MM.1S (cell line): ENCODE results near the gene FAM50B.
"Not testable (repeated sequence)": the region's sequence is repeated elsewhere in the genome, so short reads cannot be mapped to it uniquely, and the experiment has no call there.

Experiments used
- DNase-seq: peaks from one replicate; pipeline ENCODE4 v3.0.0-alpha.2; 2015
- H2AFZ ChIP-seq: fragments of 300-600 bp; sonication (generic); 2 replicates; pipeline ENCODE4 v1.6.0; 2016; ENCODE audit warnings: antibody characterized with exemption, low read length
- H3F3A ChIP-seq: fragments of 300-600 bp; sonication (generic); 2 replicates; pipeline ENCODE4 v1.6.1; 2016; ENCODE audit warnings: mild to moderate bottlenecking, antibody characterized with exemption, low read length, moderate library complexity, mixed read lengths; ENCODE audit not compliant: insufficient read depth
- H3K27ac ChIP-seq: fragments of 300-600 bp; sonication (generic); 2 replicates; pipeline ENCODE4 v1.5.1; 2016; ENCODE audit warnings: mild to moderate bottlenecking, low read length
- H3K27me3 ChIP-seq: fragments of 300-600 bp; sonication (generic); replicated peaks from 2 replicates; pipeline ENCODE4 v1.6.0; 2016; ENCODE audit warnings: low read length; ENCODE audit not compliant: insufficient read depth
- H3K36me3 ChIP-seq: fragments of 300-600 bp; sonication (generic); replicated peaks from 2 replicates; pipeline ENCODE4 v1.6.1; 2016; ENCODE audit warnings: mild to moderate bottlenecking, low read length, mixed read lengths; ENCODE audit not compliant: insufficient read depth
- H3K4me1 ChIP-seq: fragments of 300-600 bp; sonication (generic); 2 replicates; pipeline ENCODE4 v1.6.1; 2016; ENCODE audit warnings: low read length, mixed read lengths
- H3K4me2 ChIP-seq: fragments of 300-600 bp; sonication (generic); 2 replicates; pipeline ENCODE4 v1.6.0; 2016; ENCODE audit warnings: low read depth, low read length
- H3K4me3 ChIP-seq: fragments of 300-600 bp; sonication (generic); 2 replicates; pipeline ENCODE4 v1.5.1; 2016; ENCODE audit warnings: low read length, mixed read lengths
- H3K79me2 ChIP-seq: fragments of 300-600 bp; sonication (generic); 2 replicates; pipeline ENCODE4 v1.6.1; 2016; ENCODE audit warnings: mixed run types, low read length, mixed read lengths
- H3K9ac ChIP-seq: fragments of 300-600 bp; sonication (generic); 2 replicates; pipeline ENCODE4 v1.6.1; 2016; ENCODE audit warnings: low read length, mixed read lengths
- H3K9me2 ChIP-seq: fragments of 300-600 bp; sonication (generic); replicated peaks from 2 replicates; pipeline ENCODE4 v1.6.1; 2016; ENCODE audit warnings: mild to moderate bottlenecking, low read length, mixed read lengths; ENCODE audit not compliant: insufficient read depth
- H3K9me3 ChIP-seq: fragments of 300-600 bp; sonication (generic); replicated peaks from 2 replicates; pipeline ENCODE4 v1.6.1; 2016; ENCODE audit warnings: mild to moderate bottlenecking, low read length, mixed read lengths; ENCODE audit not compliant: insufficient read depth
- H4K20me1 ChIP-seq: fragments of 300-600 bp; sonication (generic); 2 replicates; pipeline ENCODE4 v1.6.1; 2016; ENCODE audit warnings: mild to moderate bottlenecking, low read length, moderate library complexity, mixed read lengths; ENCODE audit not compliant: insufficient read depth
- CTCF ChIP-seq: fragments of 300-600 bp; sonication (generic); IDR thresholded peaks from 2 replicates; pipeline ENCODE4 v1.5.1; 2016; ENCODE audit warnings: antibody characterized with exemption, low read length, mixed read lengths
- EZH2 ChIP-seq: fragments of 300-600 bp; sonication (generic); optimal IDR thresholded peaks from 2 replicates; pipeline ENCODE3; 2017; ENCODE audit warnings: low read depth, mild to moderate bottlenecking, antibody characterized with exemption, low read length, mixed read lengths
- EZH2phosphoT487 ChIP-seq: fragments of 300-600 bp; sonication (generic); IDR thresholded peaks from 2 replicates; pipeline ENCODE4 v1.6.1; 2018; ENCODE audit warnings: antibody characterized with exemption, low read length

The FAM50B gene

GRCh38 chr6:3859878-3860552 lies 10.8 kb downstream of the FAM50B start:
- no peak for TF ChIP-seq CTCF
- TF ChIP-seq EZH2, result no peak
- TF ChIP-seq EZH2phosphoT487, result no peak

GRCh38 chr6:3861424-3861823 lies 12.3 kb downstream of the FAM50B start:
- H3K4me3 ChIP-seq, result no peak overlapping the region
- H3K9ac ChIP-seq, result no peak overlapping the region
- H2AFZ ChIP-seq, result no peak overlapping the region
- H3F3A ChIP-seq, result no peaks in the 10 kb centered on the region
- no peaks in the 10 kb centered on the region for H3K27me3 ChIP-seq
- H3K4me2 ChIP-seq, result no peak overlapping the region
- H3K36me3 ChIP-seq, result no peaks in the 10 kb centered on the region
- no peaks in the 10 kb centered on the region for H3K9me2 ChIP-seq
- no peaks in the 10 kb centered on the region for H4K20me1 ChIP-seq
- H3K27ac ChIP-seq, result no peak overlapping the region
- no peaks in the 10 kb centered on the region for H3K9me3 ChIP-seq
- no peak for DNase-seq
- H3K4me1 ChIP-seq, result no peaks in the 10 kb centered on the region
- TF ChIP-seq EZH2phosphoT487, result no peak
- no peaks in the 10 kb centered on the region for H3K79me2 ChIP-seq

More at GRCh38 chr6:3859878-3860552, 10.8 kb downstream of the FAM50B start:
- no peaks in the 10 kb centered on the region for H3K27me3 ChIP-seq
- no peaks in the 10 kb centered on the region for H3K4me1 ChIP-seq
- no peaks in the 10 kb centered on the region for H3K9me2 ChIP-seq
- H2AFZ ChIP-seq, result no peak overlapping the region
- DNase-seq, result no peak
- no peaks in the 10 kb centered on the region for H3K36me3 ChIP-seq
- H3K9me3 ChIP-seq, result no peaks in the 10 kb centered on the region
- no peak overlapping the region for H3K4me3 ChIP-seq
- H3K4me2 ChIP-seq, result no peak overlapping the region
- no peaks in the 10 kb centered on the region for H4K20me1 ChIP-seq
- H3K79me2 ChIP-seq, result no peaks in the 10 kb centered on the region
- H3F3A ChIP-seq, result no peaks in the 10 kb centered on the region
- no peak overlapping the region for H3K9ac ChIP-seq
- no peak overlapping the region for H3K27ac ChIP-seq

GRCh38 chr6:3862038-3862437 lies 12.9 kb downstream of the FAM50B start:
- no peaks in the 10 kb centered on the region for H3K9me2 ChIP-seq
- DNase-seq, result no peak
- no peaks in the 10 kb centered on the region for H3K9me3 ChIP-seq
- H3K27ac ChIP-seq, result no peak overlapping the region
- no peaks in the 10 kb centered on the region for H4K20me1 ChIP-seq
- H3K4me2 ChIP-seq, result no peak overlapping the region
- no peaks in the 10 kb centered on the region for H3K36me3 ChIP-seq
- H2AFZ ChIP-seq, result no peak overlapping the region
- H3K4me3 ChIP-seq, result no peak overlapping the region
- H3F3A ChIP-seq, result no peaks in the 10 kb centered on the region
- TF ChIP-seq EZH2, result no peak
- TF ChIP-seq EZH2phosphoT487, result no peak
- no peaks in the 10 kb centered on the region for H3K79me2 ChIP-seq
- H3K4me1 ChIP-seq, result no peaks in the 10 kb centered on the region
- H3K27me3 ChIP-seq, result no peaks in the 10 kb centered on the region
- H3K9ac ChIP-seq, result no peak overlapping the region

- not testable (repeated sequence) for H2AFZ ChIP-seq, H3F3A ChIP-seq, H3K79me2 ChIP-seq, H3K9ac ChIP-seq, H3K4me3 ChIP-seq, H4K20me1 ChIP-seq, H3K4me1 ChIP-seq, H3K27ac ChIP-seq, H3K9me2 ChIP-seq, H3K36me3 ChIP-seq, H3K4me2 ChIP-seq, DNase-seq, H3K9me3 ChIP-seq, H3K27me3 ChIP-seq
Measured at GRCh38 chr6:3863322-3863721, 14.1 kb downstream of the FAM50B start.

GRCh38 chr6:3865463-3865862 lies 16.3 kb downstream of the FAM50B start:
- no peaks in the 10 kb centered on the region for H3F3A ChIP-seq
- H4K20me1 ChIP-seq, result no peaks in the 10 kb centered on the region
- no peaks in the 10 kb centered on the region for H3K9me2 ChIP-seq
- no peak for DNase-seq
- H3K4me2 ChIP-seq, result no peak overlapping the region
- no peaks in the 10 kb centered on the region for H3K79me2 ChIP-seq
- H3K9me3 ChIP-seq, result no peaks in the 10 kb centered on the region
- no peak for TF ChIP-seq EZH2
- TF ChIP-seq CTCF, result no peak
- no peak for TF ChIP-seq EZH2phosphoT487
- no peak overlapping the region for H3K9ac ChIP-seq
- no peaks in the 10 kb centered on the region for H3K27me3 ChIP-seq
- H3K27ac ChIP-seq, result no peak overlapping the region
- no peak overlapping the region for H2AFZ ChIP-seq
- no peaks in the 10 kb centered on the region for H3K36me3 ChIP-seq
- H3K4me1 ChIP-seq, result no peaks in the 10 kb centered on the region
- no peak overlapping the region for H3K4me3 ChIP-seq
